Measurements from ENCODE around the gene COPS7A.

- TF ChIP-seq CTCF (IDR thresholded peaks at IDR 0.05) (no peak), POLR2A (IDR thresholded peaks at IDR 0.05) (no peak), POLR2AphosphoS5 (IDR thresholded peaks at IDR 0.05) (no peak), EP300 (IDR thresholded peaks at IDR 0.05) (no peak)
Observed at GRCh38 chr12:6768437-6768914, 44.6 kb downstream of the COPS7A start.

Data from sigmoid colon (tissue), 4 donors.